ENCODE measurements around the gene PLEKHA3.

PLEKHA3 gene

GRCh38 chr2:178496049-178496448, 15.8 kb downstream of the PLEKHA3 start:
- no peak for DNase-seq (ENCODE audit: extremely low read depth, insufficient read length)
- TF ChIP-seq CTCF (IDR thresholded peaks at IDR 0.05; ENCODE audit: insufficient read depth, low read length, poor library complexity, severe bottlenecking), result no peak
- Histone ChIP-seq H3K27me3 (replicated peaks; ENCODE audit: control insufficient read depth, insufficient read depth, low read length) (no peaks in the 10 kb centered on the region), H3K36me3 (ENCODE audit: control insufficient read depth, insufficient read depth, low read length) (peaks cover 9% of the 10 kb centered on the region), H3K4me3 (replicated peaks; ENCODE audit: low read depth, low read length) (no peak overlapping the region)

- Histone ChIP-seq H3K27me3 (replicated peaks; ENCODE audit: control insufficient read depth, insufficient read depth, low read length) (no peaks in the 10 kb centered on the region), H3K4me3 (replicated peaks; ENCODE audit: low read depth, low read length) (no peak overlapping the region), H3K36me3 (ENCODE audit: control insufficient read depth, insufficient read depth, low read length) (peaks cover 8% of the 10 kb centered on the region)
- TF ChIP-seq CTCF (IDR thresholded peaks at IDR 0.05; ENCODE audit: insufficient read depth, low read length, poor library complexity, severe bottlenecking), result no peak
- no peak for DNase-seq (ENCODE audit: extremely low read depth, insufficient read length)
Measured at GRCh38 chr2:178498137-178498536, 17.9 kb downstream of the PLEKHA3 start.

GRCh38 chr2:178499640-178500039, 19.4 kb downstream of the PLEKHA3 start:
- no peak for DNase-seq (ENCODE audit: extremely low read depth, insufficient read length)
- H3K36me3 ChIP-seq (ENCODE audit: control insufficient read depth, insufficient read depth, low read length), result peaks cover 3% of the 10 kb centered on the region
- H3K27me3 ChIP-seq (replicated peaks; ENCODE audit: control insufficient read depth, insufficient read depth, low read length), result no peaks in the 10 kb centered on the region
- TF ChIP-seq CTCF (IDR thresholded peaks at IDR 0.05; ENCODE audit: insufficient read depth, low read length, poor library complexity, severe bottlenecking), result no peak
- no peak overlapping the region for H3K4me3 ChIP-seq (replicated peaks; ENCODE audit: low read depth, low read length)

GRCh38 chr2:178502751-178503150, 22.5 kb downstream of the PLEKHA3 start:
- Histone ChIP-seq H3K36me3 (ENCODE audit: control insufficient read depth, insufficient read depth, low read length) (peaks cover 3% of the 10 kb centered on the region; the same call in 1 of the 2 replicates), H3K4me3 (replicated peaks; ENCODE audit: low read depth, low read length) (no peak overlapping the region), H3K27me3 (replicated peaks; ENCODE audit: control insufficient read depth, insufficient read depth, low read length) (no peaks in the 10 kb centered on the region)
- no peak for DNase-seq (ENCODE audit: extremely low read depth, insufficient read length)
- no peak for TF ChIP-seq CTCF (IDR thresholded peaks at IDR 0.05; ENCODE audit: insufficient read depth, low read length, poor library complexity, severe bottlenecking)

GRCh38 chr2:178506101-178506500, 25.8 kb downstream of the PLEKHA3 start:
- TF ChIP-seq CTCF (IDR thresholded peaks at IDR 0.05; ENCODE audit: insufficient read depth, low read length, poor library complexity, severe bottlenecking), result no peak
- Histone ChIP-seq H3K4me3 (replicated peaks; ENCODE audit: low read depth, low read length) (no peak overlapping the region), H3K36me3 (ENCODE audit: control insufficient read depth, insufficient read depth, low read length) (no peaks in the 10 kb centered on the region; the same call in 1 of the 2 replicates), H3K27me3 (replicated peaks; ENCODE audit: control insufficient read depth, insufficient read depth, low read length) (no peaks in the 10 kb centered on the region)
- DNase-seq (ENCODE audit: extremely low read depth, insufficient read length), result no peak

- Histone ChIP-seq H3K4me3 (replicated peaks; ENCODE audit: low read depth, low read length) (no peak overlapping the region), H3K36me3 (ENCODE audit: control insufficient read depth, insufficient read depth, low read length) (no peaks in the 10 kb centered on the region; the same call in 1 of the 2 replicates), H3K27me3 (replicated peaks; ENCODE audit: control insufficient read depth, insufficient read depth, low read length) (no peaks in the 10 kb centered on the region)
- TF ChIP-seq CTCF (IDR thresholded peaks at IDR 0.05; ENCODE audit: insufficient read depth, low read length, poor library complexity, severe bottlenecking), result no peak
- no peak for DNase-seq (ENCODE audit: extremely low read depth, insufficient read length)
Measured at GRCh38 chr2:178506524-178506923, 26.3 kb downstream of the PLEKHA3 start.

All from GM06990 (cell line).